ENCODE results near the gene B3GAT2. TPM values are rescaled to one million over a fixed set of nuclear protein-coding genes. Genes with fewer than 3 reads are reported as not detected.

B3GAT2 gene
- total and polyA plus RNA-seq, 2 experiments from 2014 or later = 0.34 TPM; not detected in 1

GRCh38 chr6:70841112-70841511 lies 115.7 kb downstream of the B3GAT2 start:
- TF ChIP-seq EZH2 (IDR thresholded peaks at IDR 0.05; ENCODE audit: insufficient read depth, poor library complexity, severe bottlenecking) = no peak
- TF ChIP-seq EZH2phosphoT487 (IDR thresholded peaks at IDR 0.05; ENCODE audit: insufficient read depth, low read depth) = no peak
- H4K20me1 ChIP-seq (ENCODE audit: insufficient read depth) = no peaks in the 10 kb centered on the region
- no peaks in the 10 kb centered on the region for H3K9me2 ChIP-seq (ENCODE audit: insufficient read depth)
- no peak for DNase-seq
- WGBS, 2 experiments (ENCODE audit: low coverage in 1 of 2, low lambda C conversion rate in 2 of 2, missing lambda C conversion rate in 2 of 2) = 82 to 85% methylated on average over 7 to 8 of the region's 8 CpGs
- in situ Hi-C loops (cut with MboI) = no loop called here
- no peak overlapping the region for H3K4me3 ChIP-seq
- H3K9ac ChIP-seq = no peak overlapping the region
- H3K27ac ChIP-seq = no peak overlapping the region
- H2AFZ ChIP-seq = no peak overlapping the region
- no peaks in the 10 kb centered on the region for H3F3A ChIP-seq (ENCODE audit: insufficient read depth)
- no peaks in the 10 kb centered on the region for H3K36me3 ChIP-seq (ENCODE audit: low read depth)
- no peaks in the 10 kb centered on the region for H3K4me1 ChIP-seq (ENCODE audit: insufficient read depth)
- no peaks in the 10 kb centered on the region for H3K27me3 ChIP-seq (replicated peaks; ENCODE audit: insufficient read depth)
- no peaks in the 10 kb centered on the region for H3K9me3 ChIP-seq (ENCODE audit: low read depth)
- H3K79me2 ChIP-seq (ENCODE audit: insufficient read depth) = no peaks in the 10 kb centered on the region
- no peak overlapping the region for H3K4me2 ChIP-seq (ENCODE audit: unreplicated experiment)

DNA sequence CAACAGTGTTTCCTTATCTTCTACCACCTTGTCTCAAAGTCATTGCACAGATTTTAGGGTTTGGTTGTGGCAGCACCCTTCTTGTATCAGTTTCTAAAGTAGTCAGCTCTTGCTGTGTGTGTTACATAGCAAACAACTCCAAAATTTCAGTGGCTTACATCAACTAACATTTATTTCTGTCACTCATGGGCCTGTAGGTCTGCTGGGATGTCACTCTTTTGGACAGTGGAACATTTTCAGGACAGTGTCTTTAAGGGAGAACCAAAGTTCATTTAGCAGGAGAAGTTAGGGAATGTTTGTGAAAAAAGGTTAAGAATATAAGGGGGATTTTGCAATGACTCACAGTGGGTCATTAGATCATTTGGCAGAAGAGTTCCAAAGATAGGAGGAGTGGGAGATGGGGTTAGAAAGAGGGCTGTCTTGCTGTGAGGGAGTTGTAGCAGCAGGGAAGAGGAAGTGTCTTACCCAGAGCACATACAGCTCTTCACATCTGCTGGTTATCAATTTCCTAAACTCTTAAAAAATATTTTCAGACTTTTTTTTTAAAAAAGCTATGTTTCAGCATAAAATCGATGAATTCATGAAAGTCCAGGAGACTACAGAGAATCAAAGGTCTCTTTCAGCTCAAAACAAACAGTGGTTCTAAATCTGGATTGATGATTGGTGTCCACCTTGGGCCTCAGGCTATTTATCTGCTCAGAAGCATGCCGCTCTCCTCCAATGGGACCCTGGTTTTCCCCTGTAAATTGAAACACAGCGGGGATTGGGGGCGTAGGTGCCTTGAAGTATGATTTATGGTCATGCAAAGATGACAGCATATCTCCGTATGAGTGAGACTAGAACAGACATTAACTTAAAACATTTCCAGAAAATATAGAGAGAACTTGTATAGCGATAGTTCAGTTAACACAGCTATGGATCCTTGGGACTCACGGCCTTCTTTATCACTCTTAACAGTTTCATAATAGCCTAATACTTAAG lies 117.3 kb downstream of the B3GAT2 start:
- Histone ChIP-seq H4K20me1 (ENCODE audit: insufficient read depth) (no peaks in the 10 kb centered on the region), H3F3A (ENCODE audit: insufficient read depth) (no peaks in the 10 kb centered on the region), H3K9me2 (ENCODE audit: insufficient read depth) (no peaks in the 10 kb centered on the region), H3K4me1 (ENCODE audit: insufficient read depth) (peaks cover 3% of the 10 kb centered on the region; the same call in 1 of the 2 replicates), H3K4me2 (ENCODE audit: unreplicated experiment) (no peak overlapping the region), H3K79me2 (ENCODE audit: insufficient read depth) (no peaks in the 10 kb centered on the region), H3K9ac (no peak overlapping the region), H3K27me3 (replicated peaks; ENCODE audit: insufficient read depth) (no peaks in the 10 kb centered on the region), H2AFZ (no peak overlapping the region), H3K36me3 (ENCODE audit: low read depth) (no peaks in the 10 kb centered on the region), H3K9me3 (ENCODE audit: low read depth) (no peaks in the 10 kb centered on the region), H3K27ac (no peak overlapping the region), H3K4me3 (no peak overlapping the region)
- TF ChIP-seq EZH2phosphoT487 (IDR thresholded peaks at IDR 0.05; ENCODE audit: insufficient read depth, low read depth) = no peak
- TF ChIP-seq EZH2 (IDR thresholded peaks at IDR 0.05; ENCODE audit: insufficient read depth, poor library complexity, severe bottlenecking) = no peak
- 92 to 96% methylated on average over 7 of the region's 7 CpGs for WGBS, 2 experiments (ENCODE audit: low coverage in 1 of 2, low lambda C conversion rate in 2 of 2, missing lambda C conversion rate in 2 of 2)
- in situ Hi-C loops (cut with MboI) = no loop called here
- no peak for DNase-seq

- WGBS, 2 experiments (ENCODE audit: low coverage in 1 of 2, low lambda C conversion rate in 2 of 2, missing lambda C conversion rate in 2 of 2) = 96 to 97% methylated on average over 2 of the region's 2 CpGs
- Histone ChIP-seq H3K27me3 (replicated peaks; ENCODE audit: insufficient read depth) (no peaks in the 10 kb centered on the region), H3K36me3 (ENCODE audit: low read depth) (no peaks in the 10 kb centered on the region), H3K9ac (no peak overlapping the region), H2AFZ (no peak overlapping the region), H3K9me2 (ENCODE audit: insufficient read depth) (no peaks in the 10 kb centered on the region), H3K27ac (no peak overlapping the region), H3K4me3 (no peak overlapping the region), H3K79me2 (ENCODE audit: insufficient read depth) (no peaks in the 10 kb centered on the region), H3K9me3 (ENCODE audit: low read depth) (no peaks in the 10 kb centered on the region), H4K20me1 (ENCODE audit: insufficient read depth) (no peaks in the 10 kb centered on the region), H3F3A (ENCODE audit: insufficient read depth) (no peaks in the 10 kb centered on the region), H3K4me1 (ENCODE audit: insufficient read depth) (peaks cover 8% of the 10 kb centered on the region), H3K4me2 (ENCODE audit: unreplicated experiment) (no peak overlapping the region)
- TF ChIP-seq EZH2 (IDR thresholded peaks at IDR 0.05; ENCODE audit: insufficient read depth, poor library complexity, severe bottlenecking) (no peak), EZH2phosphoT487 (IDR thresholded peaks at IDR 0.05; ENCODE audit: insufficient read depth, low read depth) (no peak)
- no peak for DNase-seq
- in situ Hi-C loops (cut with MboI) = no loop called here
These were observed 118.0 kb downstream of the B3GAT2 start for GRCh38 chr6:70838907-70839285.

GRCh38 chr6:70834520-70834919 lies 122.3 kb downstream of the B3GAT2 start:
- in situ Hi-C loops (cut with MboI) = no loop called here
- H3K27me3 ChIP-seq (replicated peaks; ENCODE audit: insufficient read depth) = no peaks in the 10 kb centered on the region
- DNase-seq = peak; percentile 45
- H3K27ac ChIP-seq = no peak overlapping the region
- no peaks in the 10 kb centered on the region for H3K79me2 ChIP-seq (ENCODE audit: insufficient read depth)
- H3K9ac ChIP-seq = no peak overlapping the region
- WGBS, 2 experiments (ENCODE audit: low coverage in 1 of 2, low lambda C conversion rate in 2 of 2, missing lambda C conversion rate in 2 of 2) = 6 to 15% methylated on average over 2 of the region's 2 CpGs
- no peaks in the 10 kb centered on the region for H3K9me2 ChIP-seq (ENCODE audit: insufficient read depth)
- TF ChIP-seq EZH2 (IDR thresholded peaks at IDR 0.05; ENCODE audit: insufficient read depth, poor library complexity, severe bottlenecking) = no peak
- no peak for TF ChIP-seq EZH2phosphoT487 (IDR thresholded peaks at IDR 0.05; ENCODE audit: insufficient read depth, low read depth)
- H3K4me3 ChIP-seq = no peak overlapping the region
- H3K4me2 ChIP-seq (ENCODE audit: unreplicated experiment) = peak overlapping the region; percentile 47
- peaks cover 8% of the 10 kb centered on the region for H3K4me1 ChIP-seq (ENCODE audit: insufficient read depth)
- no peaks in the 10 kb centered on the region for H3K36me3 ChIP-seq (ENCODE audit: low read depth)
- H3F3A ChIP-seq (ENCODE audit: insufficient read depth) = no peaks in the 10 kb centered on the region
- no peak overlapping the region for H2AFZ ChIP-seq
- H4K20me1 ChIP-seq (ENCODE audit: insufficient read depth) = no peaks in the 10 kb centered on the region
- no peaks in the 10 kb centered on the region for H3K9me3 ChIP-seq (ENCODE audit: low read depth)

All from GM23248 (cell line).